Raji (cell line): ENCODE measurements around the gene SLC35G6.

Experiments
- POLR2A ChIP-seq: IDR thresholded peaks from 2 replicates; pipeline ENCODE4 v1.6.1; 2011; ENCODE audit warnings: low read depth, low read length, control low read depth; ENCODE audit not compliant: insufficient read depth

The SLC35G6 gene

GRCh38 chr17:7475764-7476422 is 5.4 kb upstream of the SLC35G6 start:
- no peak for TF ChIP-seq POLR2A

GRCh38 chr17:7476494-7476893 is 4.8 kb upstream of the SLC35G6 start:
- no peak for TF ChIP-seq POLR2A

GRCh38 chr17:7476951-7477350 is 4.3 kb upstream of the SLC35G6 start:
- no peak for TF ChIP-seq POLR2A

- no peak for TF ChIP-seq POLR2A
Observed at GRCh38 chr17:7477392-7478275, 3.6 kb upstream of the SLC35G6 start.

- no peak for TF ChIP-seq POLR2A
Observed at GRCh38 chr17:7478276-7479212, 2.7 kb upstream of the SLC35G6 start.

GRCh38 chr17:7479213-7480088 is 1.8 kb upstream of the SLC35G6 start, which contains the start of gene ZBTB4:
Gene ZBTB4, minus strand, starts transcription at chr17:7479631. Its CDS starts 12,830 bp downstream, at chr17:7466801.
- TF ChIP-seq POLR2A = no peak

GRCh38 chr17:7480089-7480384 is 1.2 kb upstream of the SLC35G6 start:
- TF ChIP-seq POLR2A = no peak

GRCh38 chr17:7483255-7484066 is 2.2 kb downstream of the SLC35G6 start:
- peak; percentile 66 for TF ChIP-seq POLR2A

GRCh38 chr17:7484067-7484918 is 3.0 kb downstream of the SLC35G6 start, which contains the start of gene POLR2A:
Gene POLR2A, plus strand, starts transcription at chr17:7484366.
- TF ChIP-seq POLR2A = peak; percentile 100

GRCh38 chr17:7484919-7485377 is 3.7 kb downstream of the SLC35G6 start:
- no peak for TF ChIP-seq POLR2A

- TF ChIP-seq POLR2A = no peak
Observed at GRCh38 chr17:7486181-7486580, 4.9 kb downstream of the SLC35G6 start.

- no peak for TF ChIP-seq POLR2A
Observed at GRCh38 chr17:7490144-7490543, 8.9 kb downstream of the SLC35G6 start.

- no peak for TF ChIP-seq POLR2A
Observed at GRCh38 chr17:7491583-7491982, 10.3 kb downstream of the SLC35G6 start.

GRCh38 chr17:7493941-7494340 is 12.7 kb downstream of the SLC35G6 start:
- TF ChIP-seq POLR2A = no peak
